Measurements from ENCODE around the gene TRIM44.
"Not testable (repeated sequence)": the region's sequence is repeated elsewhere in the genome, so short reads cannot be mapped to it uniquely, and the experiment has no call there.

TRIM44 gene

GRCh38 chr11:35709376-35709775 is 46.8 kb downstream of the TRIM44 start:
- no peaks in the 10 kb centered on the region for H3K4me1 ChIP-seq (ENCODE audit: insufficient read depth, low read length)

GRCh38 chr11:35711173-35711910 is 48.8 kb downstream of the TRIM44 start:
- H3K36me3 ChIP-seq (ENCODE audit: insufficient read depth, low read length): no peaks in the 10 kb centered on the region
- H3K9me3 ChIP-seq (ENCODE audit: control insufficient read depth, insufficient read depth, low read length): no peaks in the 10 kb centered on the region
- H3K4me1 ChIP-seq (ENCODE audit: insufficient read depth, low read length): no peaks in the 10 kb centered on the region
- H3K9ac ChIP-seq (ENCODE audit: low read depth, low read length): no peak overlapping the region

More at GRCh38 chr11:35709376-35709775, 46.8 kb downstream of the TRIM44 start:
- Histone ChIP-seq H3K9me3 (ENCODE audit: control insufficient read depth, insufficient read depth, low read length) (no peaks in the 10 kb centered on the region), H3K36me3 (ENCODE audit: insufficient read depth, low read length) (no peaks in the 10 kb centered on the region), H3K9ac (ENCODE audit: low read depth, low read length) (no peak overlapping the region)

DNA sequence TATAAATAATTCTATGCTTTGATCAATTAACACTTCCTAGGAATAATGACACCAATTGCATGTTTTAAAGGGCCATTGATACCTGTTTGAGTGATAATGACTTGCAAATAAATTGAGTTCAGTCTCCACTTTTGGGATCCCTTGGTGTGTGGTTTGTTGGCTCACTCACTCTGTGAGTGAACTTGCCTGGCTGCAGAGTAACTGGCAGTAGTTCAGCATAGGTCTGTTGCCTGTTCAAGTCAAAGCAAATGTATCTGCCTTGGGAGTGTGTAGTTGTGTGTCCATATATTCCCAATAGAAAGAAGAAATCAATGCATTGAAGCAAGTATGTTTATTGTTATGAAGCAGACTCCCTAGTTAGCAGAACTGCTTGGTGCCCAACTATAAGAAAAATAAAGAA is 49.3 kb downstream of the TRIM44 start:
- Histone ChIP-seq H3K4me1 (ENCODE audit: insufficient read depth, low read length) (no peaks in the 10 kb centered on the region), H3K36me3 (ENCODE audit: insufficient read depth, low read length) (no peaks in the 10 kb centered on the region), H3K9ac (ENCODE audit: low read depth, low read length) (no peak overlapping the region), H3K9me3 (ENCODE audit: control insufficient read depth, insufficient read depth, low read length) (no peaks in the 10 kb centered on the region)

DNA sequence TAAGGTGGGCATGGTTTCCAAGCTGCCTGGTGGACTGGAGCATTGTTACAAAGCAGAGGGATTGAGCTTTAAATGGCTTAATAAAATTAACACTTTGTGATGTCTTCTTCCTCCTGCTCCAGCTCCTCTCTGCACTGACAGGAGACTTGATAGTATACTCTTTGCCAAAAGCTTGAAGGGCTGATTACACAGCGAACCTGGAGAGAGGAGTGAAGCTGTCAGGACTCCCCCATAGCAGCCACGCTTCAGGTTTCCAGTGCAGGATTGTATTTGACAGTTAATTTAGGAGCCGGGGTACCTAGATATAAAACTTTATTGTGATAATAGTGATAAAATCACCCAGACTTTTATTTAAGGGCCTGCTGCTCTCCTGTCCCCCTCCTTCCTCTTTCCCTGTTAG is 50.0 kb downstream of the TRIM44 start:
- no peaks in the 10 kb centered on the region for H3K36me3 ChIP-seq (ENCODE audit: insufficient read depth, low read length)
- H3K9ac ChIP-seq (ENCODE audit: low read depth, low read length): no peak overlapping the region
- peaks cover 4% of the 10 kb centered on the region; the same call in 1 of the 2 replicates for H3K4me1 ChIP-seq (ENCODE audit: insufficient read depth, low read length)
- no peaks in the 10 kb centered on the region for H3K9me3 ChIP-seq (ENCODE audit: control insufficient read depth, insufficient read depth, low read length)

DNA sequence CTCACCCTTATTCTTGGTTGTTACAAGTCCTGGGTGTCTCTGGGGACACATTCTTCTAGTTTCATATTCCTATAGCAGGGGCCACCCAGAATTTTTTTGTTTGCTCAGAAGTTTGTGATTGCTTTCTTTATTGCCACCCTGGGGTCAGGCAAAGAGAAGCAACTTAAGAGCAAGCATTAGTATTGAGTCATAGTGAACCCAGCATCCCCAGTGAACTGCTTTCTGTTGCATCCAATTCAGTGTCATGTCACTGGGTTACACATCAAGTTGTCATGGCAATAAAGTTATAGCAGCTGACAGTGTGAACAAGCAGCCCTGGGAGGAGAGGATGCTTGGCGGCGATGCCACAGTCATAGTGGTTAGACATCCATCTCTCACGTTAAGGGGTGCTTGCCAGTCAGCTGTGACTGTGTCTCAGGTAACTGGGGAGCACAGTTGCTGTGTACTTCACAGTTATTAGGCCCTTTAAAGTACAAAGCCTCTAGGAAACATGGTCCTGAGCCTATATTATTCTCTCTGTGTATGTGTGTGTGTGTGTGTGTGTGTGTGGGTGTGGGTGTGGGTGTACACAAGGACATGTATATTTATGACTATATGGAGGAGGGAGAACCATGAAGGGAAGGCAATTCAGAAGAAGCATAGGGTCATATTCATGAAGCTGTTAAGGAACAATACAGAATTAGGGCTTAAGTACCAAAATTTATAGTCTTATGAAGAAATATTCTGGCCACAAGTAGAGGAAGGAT is 52.5 kb downstream of the TRIM44 start:
- no peak overlapping the region for H3K9ac ChIP-seq (ENCODE audit: low read depth, low read length)
- no peaks in the 10 kb centered on the region for H3K36me3 ChIP-seq (ENCODE audit: insufficient read depth, low read length)
- H3K4me1 ChIP-seq (ENCODE audit: insufficient read depth, low read length): peaks cover 4% of the 10 kb centered on the region; the same call in 1 of the 2 replicates
- no peaks in the 10 kb centered on the region for H3K9me3 ChIP-seq (ENCODE audit: control insufficient read depth, insufficient read depth, low read length)

- not testable (repeated sequence) for H3K36me3 ChIP-seq (ENCODE audit: insufficient read depth, low read length); H3K9me3 ChIP-seq (ENCODE audit: control insufficient read depth, insufficient read depth, low read length); H3K9ac ChIP-seq (ENCODE audit: low read depth, low read length); H3K4me1 ChIP-seq (ENCODE audit: insufficient read depth, low read length)
These were observed 53.1 kb downstream of the TRIM44 start for GRCh38 chr11:35715677-35716076.

- Histone ChIP-seq H3K9me3 (ENCODE audit: control insufficient read depth, insufficient read depth, low read length) (no peaks in the 10 kb centered on the region), H3K36me3 (ENCODE audit: insufficient read depth, low read length) (no peaks in the 10 kb centered on the region), H3K4me1 (ENCODE audit: insufficient read depth, low read length) (peaks cover 11% of the 10 kb centered on the region; the same call in 1 of the 2 replicates), H3K9ac (ENCODE audit: low read depth, low read length) (no peak overlapping the region)
These were observed 54.5 kb downstream of the TRIM44 start for GRCh38 chr11:35717043-35717442.

- no peaks in the 10 kb centered on the region for H3K9me3 ChIP-seq (ENCODE audit: control insufficient read depth, insufficient read depth, low read length)
- H3K36me3 ChIP-seq (ENCODE audit: insufficient read depth, low read length): no peaks in the 10 kb centered on the region
- H3K9ac ChIP-seq (ENCODE audit: low read depth, low read length): no peak overlapping the region
- peaks cover 12% of the 10 kb centered on the region; the same call in 1 of the 2 replicates for H3K4me1 ChIP-seq (ENCODE audit: insufficient read depth, low read length)
These were observed 54.9 kb downstream of the TRIM44 start for GRCh38 chr11:35717520-35717919.

GRCh38 chr11:35721651-35722282 is 59.2 kb downstream of the TRIM44 start:
- no peaks in the 10 kb centered on the region for H3K9me3 ChIP-seq (ENCODE audit: control insufficient read depth, insufficient read depth, low read length)
- peaks cover 12% of the 10 kb centered on the region; the same call in 1 of the 2 replicates for H3K4me1 ChIP-seq (ENCODE audit: insufficient read depth, low read length)
- H3K9ac ChIP-seq (ENCODE audit: low read depth, low read length): no peak overlapping the region
- no peaks in the 10 kb centered on the region for H3K36me3 ChIP-seq (ENCODE audit: insufficient read depth, low read length)

DNA sequence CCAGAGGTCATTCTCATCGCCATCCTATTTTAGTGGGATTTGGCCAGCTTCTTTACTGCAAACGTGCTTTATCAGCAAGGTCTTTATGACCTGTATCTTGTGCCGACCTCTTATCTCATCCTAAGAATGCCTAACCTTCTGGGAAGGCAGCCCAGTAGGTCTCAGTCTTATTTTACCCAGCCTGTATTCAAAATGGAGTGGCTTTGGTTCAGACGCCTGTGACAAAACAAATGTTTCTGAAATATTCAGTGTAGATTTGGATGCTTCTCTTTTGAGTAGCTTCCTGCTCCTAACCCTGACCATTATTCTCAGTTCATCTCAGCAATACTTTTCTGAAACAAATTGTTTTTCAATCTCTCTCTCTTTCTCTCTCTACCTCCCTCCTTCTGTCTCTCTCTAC is 60.1 kb downstream of the TRIM44 start:
- no peak overlapping the region for H3K9ac ChIP-seq (ENCODE audit: low read depth, low read length)
- no peaks in the 10 kb centered on the region for H3K36me3 ChIP-seq (ENCODE audit: insufficient read depth, low read length)
- H3K4me1 ChIP-seq (ENCODE audit: insufficient read depth, low read length): peaks cover 8% of the 10 kb centered on the region; the same call in 1 of the 2 replicates
- no peaks in the 10 kb centered on the region for H3K9me3 ChIP-seq (ENCODE audit: control insufficient read depth, insufficient read depth, low read length)

DNA sequence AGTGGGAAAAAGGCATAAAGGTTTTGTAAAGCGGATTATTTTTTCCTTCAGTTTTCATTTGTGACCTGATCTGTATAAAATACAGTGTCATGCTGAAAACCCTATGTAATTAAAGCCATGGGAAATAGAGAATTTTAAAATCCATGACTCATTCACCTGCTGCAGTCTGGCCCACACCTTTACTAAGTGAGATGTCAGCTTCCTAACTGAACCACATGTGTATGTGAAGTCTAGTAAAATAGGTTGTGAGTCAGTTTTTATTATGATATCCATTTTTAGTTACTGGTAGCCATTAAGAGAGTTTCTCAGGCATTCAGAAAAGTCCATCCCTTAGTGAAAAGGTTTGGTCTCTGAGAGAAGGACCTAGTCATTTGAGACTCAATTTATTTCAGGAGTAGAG is 60.9 kb downstream of the TRIM44 start:
- peaks cover 8% of the 10 kb centered on the region; the same call in 1 of the 2 replicates for H3K4me1 ChIP-seq (ENCODE audit: insufficient read depth, low read length)
- H3K36me3 ChIP-seq (ENCODE audit: insufficient read depth, low read length): no peaks in the 10 kb centered on the region
- no peaks in the 10 kb centered on the region for H3K9me3 ChIP-seq (ENCODE audit: control insufficient read depth, insufficient read depth, low read length)
- H3K9ac ChIP-seq (ENCODE audit: low read depth, low read length): no peak overlapping the region

DNA sequence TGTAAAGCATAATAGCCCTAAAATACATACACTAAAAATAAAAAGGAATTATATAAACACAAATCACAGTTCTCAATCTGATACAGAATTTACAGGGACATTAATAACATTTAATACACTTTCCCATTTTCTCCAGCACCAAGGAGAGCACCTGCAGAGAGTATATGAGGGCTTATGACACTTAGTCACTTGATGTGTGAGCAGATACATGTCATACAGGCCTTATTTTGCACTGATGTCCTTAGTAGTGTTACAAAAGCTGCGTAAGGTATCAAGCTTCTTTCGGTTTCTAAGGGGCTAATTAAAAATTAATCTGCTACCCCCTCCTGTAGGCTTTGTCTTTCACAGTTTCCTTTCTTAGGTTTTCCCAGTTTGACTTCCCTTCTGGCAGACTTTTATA is 61.3 kb downstream of the TRIM44 start:
- Histone ChIP-seq H3K36me3 (ENCODE audit: insufficient read depth, low read length) (0 out of 2 replicates have a peak, but pooled peaks cover 2% of the 10 kb centered on the region), H3K9me3 (ENCODE audit: control insufficient read depth, insufficient read depth, low read length) (no peaks in the 10 kb centered on the region), H3K4me1 (ENCODE audit: insufficient read depth, low read length) (peaks cover 8% of the 10 kb centered on the region; the same call in 1 of the 2 replicates), H3K9ac (ENCODE audit: low read depth, low read length) (no peak overlapping the region)

DNA sequence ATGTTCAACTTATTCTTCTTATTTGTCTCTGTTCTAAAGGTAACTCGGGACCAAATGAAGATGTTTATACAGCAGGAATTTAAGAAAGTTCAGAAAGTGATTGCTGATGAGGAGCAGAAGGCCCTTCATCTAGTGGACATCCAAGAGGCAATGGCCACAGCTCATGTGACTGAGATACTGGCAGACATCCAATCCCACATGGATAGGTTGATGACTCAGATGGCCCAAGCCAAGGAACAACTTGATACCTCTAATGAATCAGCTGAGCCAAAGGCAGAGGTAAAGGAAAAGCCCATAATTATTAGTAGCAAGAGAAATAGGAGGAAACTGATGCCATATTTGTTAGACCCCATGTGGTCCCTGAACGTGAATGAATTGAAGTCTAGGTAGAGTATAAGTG is 63.3 kb downstream of the TRIM44 start:
- H3K36me3 ChIP-seq (ENCODE audit: insufficient read depth, low read length): 0 out of 2 replicates have a peak, but pooled peaks cover 3% of the 10 kb centered on the region
- H3K9ac ChIP-seq (ENCODE audit: low read depth, low read length): no peak overlapping the region
- H3K9me3 ChIP-seq (ENCODE audit: control insufficient read depth, insufficient read depth, low read length): peaks cover 2% of the 10 kb centered on the region; the same call in 1 of the 2 replicates
- peaks cover 8% of the 10 kb centered on the region; the same call in 1 of the 2 replicates for H3K4me1 ChIP-seq (ENCODE audit: insufficient read depth, low read length)

- 0 out of 2 replicates have a peak, but pooled peaks cover 3% of the 10 kb centered on the region for H3K36me3 ChIP-seq (ENCODE audit: insufficient read depth, low read length)
- peaks cover 5% of the 10 kb centered on the region; the same call in 1 of the 2 replicates for H3K9me3 ChIP-seq (ENCODE audit: control insufficient read depth, insufficient read depth, low read length)
- H3K9ac ChIP-seq (ENCODE audit: low read depth, low read length): no peak overlapping the region
- 0 out of 2 replicates have a peak, but pooled peaks cover under 1% of the 10 kb centered on the region for H3K4me1 ChIP-seq (ENCODE audit: insufficient read depth, low read length)
These were observed 64.6 kb downstream of the TRIM44 start for GRCh38 chr11:35727140-35727539.

Measured in ES-I3 (cell line).